Fibroblast of skin of abdomen (primary cell): ENCODE results near the gene ANP32E. TPM values are rescaled to one million over a fixed set of nuclear protein-coding genes. Genes with fewer than 3 reads are reported as not detected.

Source experiments
- DNase-seq: peaks from one replicate; pipeline ENCODE4 v3.0.0-alpha.2; 2013
- polyA plus RNA-seq, 2 experiments: library from polyadenylated mRNA; unstranded; fragments of 120-200 nt; gene quantifications; one replicate each; pipeline ENCODE4 v1.2.1, GENCODE V29; 2013; ENCODE audit not compliant: insufficient read length in 2 of 2

ANP32E gene
- 85.8 TPM for polyA plus RNA-seq (2013, experiment 1 of 2; ENCODE audit: insufficient read length)
- polyA plus RNA-seq (2013, experiment 2 of 2; ENCODE audit: insufficient read length) = 73.6 TPM

DNA sequence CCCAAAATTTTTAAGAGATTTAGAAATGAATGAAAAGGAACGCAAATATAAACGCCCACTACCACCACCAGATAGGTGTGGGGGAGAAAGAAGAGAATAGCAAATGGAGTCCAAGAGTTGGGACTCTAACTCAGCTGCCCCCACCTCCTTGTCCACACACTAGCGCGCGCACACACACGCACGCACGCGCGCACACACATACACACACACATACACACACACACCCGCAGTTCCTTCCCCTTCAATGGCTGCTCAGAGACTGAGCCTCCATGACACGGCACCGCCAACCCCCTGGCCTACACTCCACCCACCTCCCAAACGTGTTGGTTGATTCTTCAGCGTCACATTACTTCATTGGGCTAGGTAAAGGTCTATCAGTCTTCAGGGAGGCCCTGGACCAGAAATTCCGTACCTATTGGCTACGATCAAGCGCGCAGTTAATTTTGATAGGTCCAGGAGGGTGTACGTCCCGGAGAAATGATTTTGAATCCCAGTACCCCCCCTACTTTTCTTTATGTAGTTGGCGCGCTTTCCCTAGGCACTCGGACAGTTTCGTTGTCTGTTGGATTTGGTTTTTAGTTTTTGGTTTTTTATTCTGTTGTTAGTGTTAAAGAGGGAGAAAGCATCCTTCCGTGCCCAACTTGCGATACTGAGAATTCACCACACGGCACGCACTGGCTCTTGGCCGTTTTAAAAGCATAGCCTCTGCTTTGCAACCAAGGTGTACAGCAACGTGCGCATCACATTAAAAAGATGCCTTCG lies at the start of gene ANP32E:
Gene ANP32E (minus strand): TSS at position 261 of the 762 bp plus-strand sequence. CDS start 326 bp downstream, outside the sequence.
- DNase-seq = peak; percentile 100

DNA sequence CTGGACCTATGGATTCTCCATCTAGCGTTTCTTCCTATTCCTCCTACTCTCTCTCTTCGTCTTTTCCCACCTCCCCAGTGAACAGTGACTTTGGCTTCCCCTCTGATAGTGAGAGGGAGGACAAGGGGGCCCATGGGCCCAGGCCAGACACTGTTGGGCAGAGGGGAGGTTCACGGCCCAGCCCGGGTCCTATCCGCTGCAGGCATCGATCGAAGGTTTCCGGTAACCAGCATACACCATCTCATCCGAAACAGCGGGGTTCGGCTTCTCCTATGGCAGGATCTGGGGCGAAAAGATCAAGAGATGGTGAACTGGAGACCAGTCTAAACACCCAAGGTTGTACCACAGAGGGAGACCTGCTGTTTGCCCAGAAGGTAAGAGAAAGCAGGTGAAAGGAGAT lies 47.3 kb upstream of the ANP32E start:
- no peak for DNase-seq

DNA sequence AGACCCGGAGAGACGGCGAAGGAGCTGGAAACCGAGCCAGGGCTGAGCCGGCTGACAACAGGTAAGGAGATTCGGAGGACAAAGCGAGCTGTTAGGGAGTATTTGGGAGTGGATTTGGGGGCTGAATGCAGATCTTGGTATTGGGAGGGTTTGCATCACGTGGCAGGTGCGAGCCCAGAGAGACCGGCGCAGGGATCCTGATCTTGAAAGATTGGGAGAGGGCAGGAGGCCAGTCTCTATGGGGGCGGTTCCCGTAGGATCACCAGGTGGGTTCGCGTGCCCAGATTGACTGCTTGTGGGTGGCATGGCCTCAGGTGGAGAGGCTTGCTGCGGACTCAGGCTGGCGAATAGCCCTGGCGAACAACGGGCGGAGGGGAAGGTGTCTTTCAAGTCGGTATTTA lies 46.6 kb upstream of the ANP32E start:
- no peak for DNase-seq

DNA sequence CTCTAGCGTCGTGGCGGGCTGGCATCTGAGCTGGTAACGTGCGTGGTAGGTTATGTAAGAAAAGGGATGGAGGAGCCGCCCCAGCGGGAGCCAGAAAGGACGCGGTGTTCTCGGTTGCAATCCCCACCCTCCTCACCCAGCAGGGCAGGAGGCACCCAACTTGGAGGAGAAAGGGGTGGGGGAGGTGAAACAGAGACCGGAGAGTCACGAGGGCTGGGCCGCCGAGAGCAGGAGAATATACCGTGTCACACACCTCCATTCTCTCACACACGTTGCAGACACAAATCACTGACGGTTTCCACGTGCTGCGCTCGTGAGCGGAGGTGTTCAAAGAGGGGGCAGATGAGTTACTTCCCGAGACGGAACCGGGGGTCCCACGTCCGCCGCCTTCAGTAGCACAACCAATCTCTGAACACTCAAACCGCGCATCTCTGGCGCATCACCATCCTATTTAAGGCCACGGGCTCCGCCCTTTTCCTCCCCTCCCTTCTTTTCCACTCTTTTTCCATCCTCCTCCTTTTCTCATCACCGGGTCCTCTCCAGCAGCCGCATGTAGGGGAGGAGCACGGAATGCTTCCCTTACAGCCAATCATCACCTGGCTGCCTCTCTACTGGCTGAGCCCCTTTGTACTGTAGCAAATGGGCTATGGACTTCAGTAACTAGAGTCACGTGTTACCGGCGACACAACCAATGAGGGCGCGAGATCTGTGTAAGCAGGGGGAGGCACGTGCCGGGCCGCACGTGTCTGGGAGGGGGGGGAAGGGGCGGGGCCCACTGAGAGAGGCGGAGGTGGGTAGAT lies 46.0 kb upstream of the ANP32E start, which contains the start of gene CIART:
Gene CIART (plus strand): TSS at position 797 of the 800 bp plus-strand sequence. CDS start 714 bp downstream, outside the sequence.
- DNase-seq = peak; percentile 100

DNA sequence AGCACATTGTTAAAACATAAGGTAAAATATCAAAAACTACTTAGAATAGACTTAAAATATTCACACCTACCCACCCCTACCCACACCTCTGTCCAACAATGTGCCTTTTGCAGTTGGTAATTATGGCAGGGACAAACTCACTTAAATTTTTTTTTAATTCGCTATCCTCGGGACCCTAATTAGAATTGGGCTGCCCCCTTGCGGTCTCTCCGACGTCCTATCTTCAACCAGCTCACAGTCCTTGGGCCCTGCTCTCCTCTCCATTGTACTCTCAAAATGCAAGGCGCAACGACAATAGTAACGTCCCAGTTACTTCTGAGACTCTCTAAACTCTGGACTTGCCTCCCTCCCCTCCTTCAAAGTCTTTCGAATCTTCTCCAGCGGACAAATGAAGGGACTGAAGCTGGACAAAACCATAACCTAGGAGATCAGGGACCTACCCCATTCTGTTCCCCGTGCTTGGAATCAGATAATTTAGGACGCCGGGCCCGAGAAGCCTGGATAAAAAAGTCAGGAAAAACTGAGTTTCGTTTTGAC lies 45.4 kb upstream of the ANP32E start:
- DNase-seq = peak; percentile 67

DNA sequence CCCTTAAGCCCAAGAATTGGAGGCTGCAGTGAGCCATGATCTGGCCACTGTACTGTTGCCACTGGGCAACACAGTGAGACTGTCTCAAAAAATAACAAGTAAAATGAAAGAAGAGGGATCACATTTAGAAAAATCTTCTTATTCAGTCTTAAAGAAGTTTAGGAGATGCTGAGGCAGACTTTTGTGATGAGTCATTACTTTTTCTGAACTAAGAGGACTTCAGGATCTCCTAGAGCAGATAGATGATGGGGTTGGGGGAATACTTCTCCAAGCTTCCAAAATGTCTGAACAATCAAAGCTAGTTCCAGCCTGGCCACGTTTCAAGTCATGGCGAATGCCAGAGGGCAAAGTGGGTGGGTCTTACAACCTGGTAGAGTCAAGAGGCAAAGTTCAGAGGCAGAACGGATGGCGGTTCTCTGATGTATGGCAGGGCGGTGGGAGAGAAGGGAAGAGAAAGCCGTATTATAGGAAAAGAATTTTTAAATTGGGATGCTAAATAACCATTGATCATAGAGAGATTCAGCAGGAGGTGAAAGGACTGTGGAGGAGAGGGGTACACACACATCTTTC lies 44.3 kb upstream of the ANP32E start:
- no peak for DNase-seq

DNA sequence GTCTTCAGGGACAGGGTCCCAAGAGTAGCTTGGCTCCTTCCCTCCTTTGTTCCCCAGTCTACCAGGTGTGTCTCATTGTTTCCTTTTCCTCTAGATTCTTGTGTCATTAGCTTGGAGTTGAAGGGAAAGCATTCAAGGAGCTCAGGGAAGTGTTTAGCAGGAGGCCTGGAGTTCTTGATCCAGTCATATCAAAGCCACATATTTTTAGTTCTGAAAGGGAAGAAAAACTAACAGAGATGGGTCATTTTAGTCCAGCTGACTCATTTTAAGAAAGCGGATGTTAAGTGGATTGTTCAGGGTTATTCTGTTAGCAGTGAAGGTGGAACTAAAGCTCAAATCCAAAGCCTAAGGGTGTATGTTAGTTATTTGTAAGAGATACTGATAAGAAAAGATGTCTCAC lies 37.4 kb upstream of the ANP32E start:
- DNase-seq = no peak

DNA sequence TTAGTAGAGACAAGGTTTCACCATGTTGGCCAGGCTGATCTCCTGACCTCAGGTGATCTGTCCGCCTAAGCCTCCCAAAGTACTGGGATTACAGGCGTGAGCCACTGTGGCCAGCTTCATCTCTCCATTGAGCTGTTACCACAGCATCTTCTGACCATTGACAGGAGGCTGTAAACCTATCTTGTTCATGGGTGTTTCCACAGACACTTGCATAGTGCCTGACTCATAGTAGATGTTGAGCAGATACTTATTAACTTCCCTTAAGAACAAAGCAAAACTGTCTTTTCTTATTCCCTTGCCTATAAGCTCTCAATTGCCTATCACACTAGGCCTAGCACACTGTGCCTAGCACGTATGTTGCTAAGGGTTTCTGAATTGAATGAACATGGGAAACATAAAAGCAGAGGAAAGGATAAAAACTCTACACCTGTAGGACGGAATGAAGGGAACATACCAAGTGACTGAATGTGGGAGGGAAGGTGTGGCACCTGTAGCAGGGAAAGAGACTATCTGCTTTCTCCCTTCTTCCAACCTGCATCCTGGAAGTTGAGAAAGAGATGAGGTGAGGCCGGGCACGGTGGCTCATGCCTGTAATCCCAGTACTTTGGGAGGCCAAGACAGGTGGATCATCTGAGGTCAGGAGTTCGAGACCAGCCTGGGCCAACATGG lies 35.5 kb upstream of the ANP32E start:
- no peak for DNase-seq

DNA sequence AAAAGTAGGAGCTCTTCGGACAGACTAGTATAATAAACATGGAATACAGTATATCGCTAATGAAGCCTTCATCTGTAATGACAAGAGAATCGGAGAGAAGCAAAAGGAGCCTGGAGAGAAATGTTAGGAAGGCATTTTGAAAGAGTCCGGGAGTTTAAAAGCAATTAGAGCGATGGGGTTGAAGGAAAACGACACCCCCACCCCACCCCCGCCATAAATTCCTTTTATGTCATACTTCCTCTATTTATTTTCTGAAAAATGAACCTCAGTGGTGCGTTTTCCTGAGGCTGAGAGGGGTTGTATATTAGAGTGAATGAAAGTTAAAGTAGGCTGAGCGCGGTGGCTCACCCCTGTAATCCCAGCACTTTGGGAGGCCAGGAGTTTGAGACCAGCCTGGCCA lies 33.5 kb upstream of the ANP32E start:
- DNase-seq = no peak

DNA sequence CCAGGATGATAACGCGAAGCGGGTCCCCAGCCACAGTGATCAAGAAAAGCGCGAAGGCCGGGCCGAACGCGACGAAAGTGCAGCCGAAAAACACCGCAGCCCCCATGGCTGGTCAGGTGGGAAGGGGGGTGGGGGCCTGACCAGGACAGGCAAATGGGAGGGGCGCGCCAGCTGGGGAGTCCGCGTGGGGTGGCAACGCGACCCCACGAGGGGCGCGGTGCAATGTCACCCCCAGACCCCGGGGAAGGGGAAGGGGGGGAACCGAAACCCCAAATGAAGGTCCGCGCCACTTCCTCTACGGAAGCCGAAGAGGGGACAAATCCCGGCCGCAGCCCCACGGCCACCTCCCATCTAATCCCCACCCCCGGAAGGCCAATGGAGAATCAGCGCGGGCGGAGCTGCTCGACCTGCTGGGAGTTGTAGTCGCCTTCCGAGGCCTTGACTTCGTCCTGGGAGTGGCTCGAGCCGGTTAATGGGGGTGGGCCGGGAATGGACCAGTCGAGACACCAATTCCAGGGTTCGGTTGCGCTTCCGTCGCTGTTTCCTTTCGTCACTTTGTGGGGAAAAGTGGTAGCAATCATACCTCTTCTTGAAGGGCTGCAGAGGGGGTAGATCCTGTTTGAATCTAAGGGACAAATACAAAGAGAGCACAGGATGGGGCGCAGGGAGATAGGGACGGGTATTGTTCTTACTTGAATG lies 32.9 kb upstream of the ANP32E start, which contains the start of gene APH1A:
Gene APH1A (minus strand): TSS at position 312 of the 699 bp plus-strand sequence. CDS start 206 bp downstream, at position 106.
- peak; percentile 98 for DNase-seq

DNA sequence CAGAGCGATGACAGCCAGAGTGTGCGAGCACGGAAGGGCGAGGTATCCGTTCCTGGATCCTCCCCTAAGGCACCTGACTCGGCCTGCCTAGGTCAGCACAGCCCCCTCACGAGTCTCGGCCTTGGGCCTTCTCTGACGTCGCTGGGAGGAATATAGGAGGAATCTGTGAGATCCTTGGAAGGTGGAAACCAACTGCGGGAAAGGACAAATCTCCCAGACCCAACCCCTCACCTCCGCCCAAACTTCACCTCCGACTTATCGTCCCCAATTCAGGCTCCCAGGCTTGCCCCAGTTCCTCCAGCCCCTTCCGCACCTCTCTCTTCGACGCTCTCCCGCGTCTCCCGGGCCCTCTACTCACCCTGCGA lies 32.4 kb upstream of the ANP32E start:
- no peak for DNase-seq

DNA sequence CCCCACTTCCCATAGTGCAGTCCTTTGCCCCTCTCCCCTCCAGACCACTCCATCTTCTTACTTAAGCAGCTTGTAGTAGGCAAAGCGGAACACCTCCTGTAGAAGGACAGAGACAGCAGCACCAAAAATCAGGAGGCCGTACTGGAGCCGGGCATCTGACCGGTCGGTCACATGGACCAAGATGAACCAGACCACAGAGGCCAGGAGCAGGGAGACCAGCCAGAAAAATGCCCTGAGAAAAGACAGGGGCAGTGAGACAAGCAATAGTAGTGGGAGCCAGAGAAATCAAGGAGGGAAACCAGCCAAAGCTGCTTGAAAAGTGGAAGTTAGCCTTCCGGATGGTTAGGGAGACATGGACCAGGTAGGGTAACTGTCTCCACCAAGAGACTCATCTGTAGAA lies 32.0 kb upstream of the ANP32E start:
- DNase-seq = no peak

DNA sequence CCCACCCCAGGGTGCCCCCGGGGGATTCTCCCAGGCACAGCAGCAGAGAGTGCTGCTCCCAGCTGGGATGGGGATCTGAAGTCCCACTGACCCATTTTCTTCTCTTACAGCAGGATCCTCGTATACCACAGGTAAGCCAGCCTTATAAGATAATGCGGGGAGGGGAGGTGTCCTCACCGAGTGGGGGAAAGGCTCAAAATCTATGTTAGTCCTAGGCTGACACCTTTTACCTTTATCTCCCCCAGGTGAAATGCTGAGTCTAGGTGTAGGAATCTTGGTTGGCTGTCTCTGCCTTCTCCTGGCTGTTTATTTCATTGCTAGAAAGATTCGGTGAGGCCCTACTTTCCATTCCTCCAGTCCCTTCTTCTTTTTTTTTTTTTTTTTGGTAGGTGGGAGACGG lies 27.6 kb upstream of the ANP32E start:
- DNase-seq = no peak

DNA sequence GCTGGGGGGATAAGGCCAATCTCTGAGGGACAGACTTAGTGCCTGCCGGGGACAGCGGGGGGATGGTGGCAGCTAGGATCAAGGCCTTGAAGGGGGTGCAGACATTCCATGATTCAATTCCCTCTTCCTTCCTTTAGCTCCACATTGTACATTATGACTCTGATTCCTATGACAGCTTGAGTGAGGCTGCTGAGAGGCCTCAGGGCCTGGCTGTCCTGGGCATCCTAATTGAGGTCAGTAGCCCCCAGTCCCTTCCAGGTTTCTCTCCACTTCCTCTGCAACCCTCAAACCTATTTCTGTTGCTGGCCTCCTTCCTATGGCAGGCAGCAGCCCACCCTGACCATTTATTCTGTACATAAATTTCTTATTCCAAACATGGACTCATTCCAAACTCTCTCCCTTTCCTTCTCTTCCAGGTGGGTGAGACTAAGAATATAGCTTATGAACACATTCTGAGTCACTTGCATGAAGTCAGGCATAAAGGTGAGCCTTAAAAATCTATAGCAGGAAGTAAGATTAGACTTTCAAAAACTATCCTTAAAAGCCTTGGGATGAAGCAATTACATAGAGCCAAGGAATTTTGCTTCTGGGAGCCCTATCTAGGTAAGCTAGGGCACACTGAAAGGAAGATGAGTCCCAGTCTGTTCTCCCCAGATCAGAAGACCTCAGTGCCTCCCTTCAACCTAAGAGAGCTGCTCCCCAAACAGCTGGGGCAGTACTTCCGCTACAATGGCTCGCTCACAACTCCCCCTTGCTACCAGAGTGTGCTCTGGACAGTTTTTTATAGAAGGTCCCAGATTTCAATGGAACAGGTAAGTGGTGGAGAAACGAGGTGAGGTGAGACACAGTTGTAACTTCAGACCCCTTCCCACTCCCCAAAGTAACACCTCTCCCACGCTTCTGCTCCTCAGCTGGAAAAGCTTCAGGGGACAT lies 26.7 kb upstream of the ANP32E start:
- DNase-seq = no peak

DNA sequence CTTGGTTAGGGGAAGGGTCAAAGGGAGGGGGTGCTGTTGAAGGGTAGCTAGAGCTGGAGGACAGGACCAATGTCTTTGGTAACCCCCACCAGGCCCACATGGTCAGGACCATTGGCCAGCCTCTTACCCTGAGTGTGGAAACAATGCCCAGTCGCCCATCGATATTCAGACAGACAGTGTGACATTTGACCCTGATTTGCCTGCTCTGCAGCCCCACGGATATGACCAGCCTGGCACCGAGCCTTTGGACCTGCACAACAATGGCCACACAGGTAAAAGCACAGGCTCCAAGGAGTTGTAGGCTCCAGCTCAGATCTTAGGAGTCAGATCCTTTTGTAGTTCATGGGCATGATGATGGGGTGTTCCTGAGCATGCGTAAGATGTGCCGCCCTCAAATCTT lies 25.5 kb upstream of the ANP32E start:
- DNase-seq = no peak

DNA sequence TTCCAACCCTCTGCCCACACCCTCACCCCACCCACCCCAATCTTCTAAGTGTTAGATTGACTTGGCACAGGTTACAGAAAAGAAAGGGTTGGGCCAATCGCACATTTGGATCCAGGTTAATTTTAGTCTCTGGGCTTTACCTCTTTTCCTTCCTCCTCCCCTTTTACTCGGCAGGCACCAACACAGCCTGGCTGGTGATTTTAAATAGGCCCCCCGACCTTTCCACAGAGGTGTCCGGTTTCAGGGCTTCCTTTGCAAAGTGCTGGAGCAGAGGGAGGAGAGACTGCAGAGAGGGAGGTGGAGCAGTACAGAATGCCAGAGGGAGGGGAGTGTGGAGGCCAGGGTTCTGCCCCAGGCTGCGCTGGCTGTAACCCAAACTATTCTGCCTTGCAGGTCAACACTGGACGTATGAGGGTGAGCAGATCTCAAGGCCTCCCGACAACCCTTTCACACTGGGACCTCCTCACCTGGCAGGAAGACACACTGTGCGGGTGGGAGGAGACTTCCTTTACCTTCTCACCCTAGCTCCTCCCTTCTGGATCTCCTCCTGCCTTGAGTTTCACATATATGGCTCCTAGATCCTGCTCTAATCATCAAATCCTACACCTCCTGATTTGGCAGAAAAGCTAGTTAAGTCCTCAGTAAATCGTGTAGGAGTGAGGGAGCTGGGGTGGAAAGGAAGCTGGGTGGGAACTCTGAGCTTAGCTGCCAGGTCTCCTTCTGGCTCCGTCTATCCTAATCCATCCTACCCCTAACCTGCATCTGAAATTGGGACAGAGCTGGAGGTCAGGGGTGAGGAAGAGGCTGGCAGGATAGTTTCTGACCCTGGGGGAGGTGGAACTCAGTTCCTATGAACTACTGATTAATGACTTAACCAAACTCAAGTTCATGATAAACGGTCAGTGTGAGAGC lies 24.1 kb upstream of the ANP32E start:
- DNase-seq = no peak

DNA sequence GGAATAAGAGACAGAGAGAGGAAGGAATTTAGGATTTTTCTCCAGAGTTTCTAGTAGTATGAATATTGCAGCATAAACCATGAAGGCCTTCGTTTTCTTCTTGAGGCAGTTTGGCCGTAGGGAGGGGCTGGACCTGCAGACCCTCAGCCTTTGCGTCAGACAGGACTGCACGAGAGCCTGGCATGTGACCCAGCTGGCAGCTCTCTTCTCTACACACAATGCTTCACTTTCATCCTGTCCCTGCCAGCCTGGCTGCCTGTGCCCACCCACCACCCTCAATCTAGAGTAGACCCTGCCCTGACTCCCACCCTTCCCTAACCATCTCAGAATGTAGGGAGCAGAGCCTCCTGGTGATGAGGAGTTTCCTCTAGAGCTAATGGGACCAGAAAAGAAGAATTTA lies 23.3 kb upstream of the ANP32E start:
- no peak for DNase-seq

DNA sequence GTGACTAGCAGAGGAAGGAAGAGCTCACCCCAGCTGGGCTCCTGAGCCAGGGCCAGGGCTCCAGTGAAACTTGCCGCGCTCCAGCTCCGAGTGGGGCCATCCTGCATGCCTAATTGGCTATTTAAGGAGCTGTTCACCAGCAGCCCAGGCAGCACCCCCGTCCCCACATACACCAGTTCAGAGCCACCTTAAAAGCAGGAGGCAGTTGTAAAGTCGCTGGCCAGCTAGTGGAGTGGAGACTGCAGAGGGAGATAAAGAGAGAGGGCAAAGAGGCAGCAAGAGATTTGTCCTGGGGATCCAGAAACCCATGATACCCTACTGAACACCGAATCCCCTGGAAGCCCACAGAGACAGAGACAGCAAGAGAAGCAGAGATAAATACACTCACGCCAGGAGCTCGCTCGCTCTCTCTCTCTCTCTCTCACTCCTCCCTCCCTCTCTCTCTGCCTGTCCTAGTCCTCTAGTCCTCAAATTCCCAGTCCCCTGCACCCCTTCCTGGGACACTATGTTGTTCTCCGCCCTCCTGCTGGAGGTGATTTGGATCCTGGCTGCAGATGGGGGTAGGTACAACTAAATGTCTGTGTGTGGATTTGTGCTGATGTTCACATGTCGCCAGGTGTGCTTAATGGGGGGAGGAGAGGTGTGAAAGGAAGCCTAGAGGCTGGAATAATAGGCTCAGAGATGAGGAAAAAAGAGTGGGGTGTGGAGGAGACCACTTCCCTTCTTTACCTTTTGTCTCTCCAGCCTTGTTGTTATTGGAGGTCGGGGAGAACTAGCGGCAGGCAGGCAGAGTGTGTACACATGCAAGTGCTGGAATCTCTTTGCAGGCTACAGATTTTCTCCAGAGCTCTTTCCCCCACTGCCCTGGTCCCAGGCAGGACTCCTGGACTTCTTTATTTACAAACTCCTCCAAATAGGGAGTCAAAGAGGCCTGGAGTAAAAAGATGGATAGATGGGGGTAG lies 22.0 kb upstream of the ANP32E start, which contains the start of gene CA14:
Gene CA14 (plus strand): TSS at position 151 of the 962 bp plus-strand sequence. CDS start 355 bp downstream, at position 506.
- no peak for DNase-seq
